HepG2 (cell line): ENCODE results near the gene EPHA1. TPM values are rescaled to one million over a fixed set of nuclear protein-coding genes. Genes with fewer than 3 reads are reported as not detected.

Experiments
- ATAC-seq: fragments of 200-7000 bp; cut with Tn5 transposase; 3 replicates; pipeline ENCODE4 v1.9.1; 2020; ENCODE audit warnings: mild to moderate bottlenecking, moderate library complexity
- BruUV-seq: library from RNA; stranded (reverse); fragments of 400-500 nt; replicated peaks from 2 replicates; lab custom pipeline; 2021; lab: Mats Ljungman, UMichigan
- CTCF ChIA-PET: fragments of 300-600 bp; formaldehyde crosslinking; extraction: SDS; loops from one replicate; lab custom pipeline; 2021; ENCODE audit warnings: low total read pairs, inconsistent platforms, low intra/inter-chr PET ratio; lab: Yijun Ruan, JAX
- POLR2A ChIA-PET: fragments of 350-600 bp; sonication (Branson Sonifier 250); formaldehyde crosslinking; loops from one replicate; lab custom pipeline; 2020; ENCODE audit warnings: antibody characterized with exemption, inconsistent platforms; lab: Yijun Ruan, JAX
- DNase-seq: peaks from one replicate; pipeline ENCODE4 v3.0.0-alpha.2; 2015; ENCODE audit warnings: low spot score
- FAIRE-seq: peaks from 3 replicates; lab custom pipeline; 2011; peaks lifted over from hg19 to GRCh38; lab: Jason Lieb, UNC
- H2AFZ ChIP-seq: one replicate; pipeline ENCODE4 v1.6.1; 2011; ENCODE audit warnings: low read length, inconsistent platforms
- H3K27ac ChIP-seq: fragments of 300-600 bp; 3 replicates; pipeline ENCODE4 v1.8.0; 2011; ENCODE audit warnings: mixed run types, mild to moderate bottlenecking, mixed read lengths, low read length, inconsistent platforms; ENCODE audit not compliant: insufficient read depth; ENCODE audit errors: extremely low read length
- H3K27me3 ChIP-seq, 2 experiments: fragments of 200-600 bp in 1 of 2; 2 replicates in 1 of 2; 3 replicates in 1 of 2; pipeline versions ENCODE4 v1.6.0 to v1.8.0; 2011; ENCODE audit warnings: low read length in 2 of 2, mild to moderate bottlenecking in 2 of 2, moderate library complexity in 2 of 2, inconsistent platforms in 1 of 2; ENCODE audit not compliant: insufficient read depth in 2 of 2, control insufficient read depth in 1 of 2
- H3K36me3 ChIP-seq, 2 experiments: fragments of 200-600 bp in 1 of 2; replicated peaks in 1 of 2; 2 replicates in 1 of 2; 3 replicates in 1 of 2; pipeline versions ENCODE4 v1.5.1 to v1.8.0; 2011; ENCODE audit warnings: low read length in 2 of 2, inconsistent platforms in 1 of 2; ENCODE audit not compliant: insufficient read depth in 2 of 2, control insufficient read depth in 1 of 2
- H3K4me1 ChIP-seq: 2 replicates; pipeline ENCODE4 v1.5.1; 2012; ENCODE audit warnings: low read length, inconsistent platforms; ENCODE audit not compliant: insufficient read depth
- H3K4me2 ChIP-seq: 2 replicates; pipeline ENCODE4 v1.6.0; 2011; ENCODE audit warnings: low read depth, low read length, inconsistent platforms
- H3K4me3 ChIP-seq, 3 experiments: fragments of 200-600 bp in 1 of 3; sonication (generic), shearing (Covaris generic) in 1 of 3; replicated peaks in 1 of 3; 2 replicates each; pipeline ENCODE4 v1.5.1; 2011 to 2016; ENCODE audit warnings: low read length in 3 of 3, inconsistent platforms in 2 of 3, low read depth in 2 of 3, mild to moderate bottlenecking in 2 of 3, control low read depth in 1 of 3, mixed read lengths in 1 of 3; ENCODE audit not compliant: insufficient read depth in 1 of 3
- H3K79me2 ChIP-seq: one replicate; pipeline ENCODE4 v1.6.1; 2011; ENCODE audit warnings: low read length, inconsistent platforms; ENCODE audit not compliant: insufficient read depth
- H3K9ac ChIP-seq: 2 replicates; pipeline ENCODE4 v1.6.0; 2011; ENCODE audit warnings: mild to moderate bottlenecking, low read depth, low read length, inconsistent platforms; ENCODE audit not compliant: insufficient read depth
- H3K9me3 ChIP-seq: 2 replicates; pipeline ENCODE4 v1.5.1; 2012; ENCODE audit warnings: mild to moderate bottlenecking, low read length
- H4K20me1 ChIP-seq: 2 replicates; pipeline ENCODE4 v1.6.0; 2011; ENCODE audit warnings: inconsistent platforms, mild to moderate bottlenecking, low read length, moderate library complexity; ENCODE audit not compliant: insufficient read depth
- CHCHD3 ChIP-seq: sonication (generic); formaldehyde crosslinking; IDR thresholded peaks from 2 replicates; pipeline ENCODE4 v1.8.0; 2022; ENCODE audit warnings: mild to moderate bottlenecking, missing genetic modification reagents, moderate library complexity
- MAFK ChIP-seq, 2 experiments: IDR thresholded peaks in 1 of 2; conservative IDR thresholded peaks in 1 of 2; 2 replicates each; pipeline ENCODE4 v1.6.1; 2011; ENCODE audit warnings: improper control_type of control experiment in 2 of 2, low read length in 2 of 2
- MLX ChIP-seq: IDR thresholded peaks from 2 replicates; pipeline ENCODE4 v1.6.1; 2016
- MTF1 ChIP-seq: sonication (generic); formaldehyde crosslinking; IDR thresholded peaks from 2 replicates; pipeline ENCODE4 v1.5.0; 2020; ENCODE audit warnings: missing genetic modification reagents
- NONO ChIP-seq, 2 experiments: fragments of 450-650 bp in 1 of 2; sonication (generic) in 1 of 2; formaldehyde crosslinking in 1 of 2; IDR thresholded peaks in 1 of 2; conservative IDR thresholded peaks in 1 of 2; 2 replicates each; pipeline versions ENCODE4 v1.6.1 to v1.8.0; 2017 to 2022; ENCODE audit warnings: mild to moderate bottlenecking in 1 of 2, missing genetic modification reagents in 1 of 2, moderate library complexity in 1 of 2
- PRPF4 ChIP-seq: fragments of 200-400 bp; formaldehyde crosslinking; IDR thresholded peaks from 2 replicates; pipeline ENCODE4 v1.6.1; 2016; ENCODE audit warnings: low read length, low read depth; ENCODE audit not compliant: poor library complexity, severe bottlenecking
- STAG1 ChIP-seq: sonication (generic); formaldehyde crosslinking; IDR thresholded peaks from 2 replicates; pipeline ENCODE4 v1.4.0; 2020; ENCODE audit warnings: missing genetic modification reagents
- ZFY ChIP-seq: sonication (generic); formaldehyde crosslinking; IDR thresholded peaks from 2 replicates; pipeline ENCODE4 v1.4.0; 2020; ENCODE audit warnings: missing genetic modification reagents
- ZNF235 ChIP-seq: sonication (generic); formaldehyde crosslinking; IDR thresholded peaks from 2 replicates; pipeline ENCODE4 v1.8.1; 2023; ENCODE audit warnings: mild to moderate bottlenecking, missing genetic modification reagents, borderline replicate concordance
- ZNF607 ChIP-seq: sonication (generic); formaldehyde crosslinking; IDR thresholded peaks from 2 replicates; pipeline ENCODE4 v1.5.1; 2020; ENCODE audit warnings: missing genetic modification reagents, mild to moderate bottlenecking, borderline replicate concordance
- ZNF646 ChIP-seq: sonication (generic); formaldehyde crosslinking; IDR thresholded peaks from 2 replicates; pipeline ENCODE4 v1.9.0; 2021; ENCODE audit warnings: mild to moderate bottlenecking, missing genetic modification reagents
- ZNF775 ChIP-seq: sonication (generic); formaldehyde crosslinking; IDR thresholded peaks from 2 replicates; pipeline ENCODE4 v1.4.0; 2020; ENCODE audit warnings: missing genetic modification reagents, mild to moderate bottlenecking, moderate library complexity, borderline replicate concordance
- ZSCAN20 ChIP-seq: sonication (generic); formaldehyde crosslinking; IDR thresholded peaks from 2 replicates; pipeline ENCODE4 v1.4.0; 2020; ENCODE audit warnings: missing genetic modification reagents, mild to moderate bottlenecking, borderline replicate concordance
- ZUFSP ChIP-seq: sonication (generic); formaldehyde crosslinking; IDR thresholded peaks from 2 replicates; pipeline ENCODE4 v1.9.0; 2021; ENCODE audit warnings: missing genetic modification reagents, mild to moderate bottlenecking, borderline replicate concordance
- WGBS: methylation state at CpG from one replicate; pipeline ENCODE4 v1.1.6; 2017; ENCODE audit warnings: low lambda C conversion rate; 5-methylcytosine and 5-hydroxymethylcytosine counted together
- in situ Hi-C: cut with HindIII; loops from 2 replicates; pipeline ENCODE4 v1.10.0; 2017; ENCODE audit warnings: low pct_unique_long_range_greater_than_20kb; ENCODE audit not compliant: extremely low pct_ligation_motif_present
- intact Hi-C: fragments of 100-400 bp; cut with micrococcal nuclease; formaldehyde crosslinking; loops from one replicate; pipeline ENCODE4 v1.10.0; 2022; ENCODE audit not compliant: unreplicated experiment
- polyA plus RNA-seq, 8 experiments: library from polyadenylated mRNA; depleted of rRNA in 3 of 8; stranded (reverse) in 7 of 8; unstranded in 1 of 8; fragments of >200 nt; fragmentation: Illumina TruSeq in 4 of 8; extraction: Trizol in 4 of 8; gene quantifications; 2 replicates each; pipeline versions ENCODE4 v1.2.1 to v1.2.3, GENCODE V29; 2011 to 2016; ENCODE audit warnings: low read depth in 4 of 8, missing spikeins in 1 of 8, mixed read lengths in 1 of 8; ENCODE audit not compliant: insufficient read depth in 1 of 8
- total RNA-seq, 5 experiments: library from RNA; depleted of rRNA; stranded (reverse); fragments of >200 nt; fragmentation: Illumina TruSeq; extraction: Trizol; gene quantifications; 2 replicates each; pipeline ENCODE4 v1.2.3, GENCODE V29; 2016; ENCODE audit warnings: low read depth in 1 of 5

EPHA1 gene
- total and polyA plus RNA-seq, 2 of the 13 experiments (the other 11 are each of a cell fraction or from before 2014, with no cell fraction given): 4.6 to 17.1 TPM

- FAIRE-seq (no peak), DNase-seq (no peak), ATAC-seq (no peak)
- Histone ChIP-seq H2AFZ (no peak overlapping the region), H3K4me3 (no peak overlapping the region), H3K27me3 (peaks cover 2 to 14% of the 10 kb centered on the region in 2 experiments; a peak in 3 of 5 replicates), H3K9ac (no peak overlapping the region), H3K4me2 (no peak overlapping the region), H3K36me3 (no peaks in the 10 kb centered on the region), H4K20me1 (no peaks in the 10 kb centered on the region), H3K27ac (no peak overlapping the region), H3K4me1 (peaks cover 9% of the 10 kb centered on the region), H3K79me2 (no peaks in the 10 kb centered on the region), H3K9me3 (no peaks in the 10 kb centered on the region)
- BruUV-seq: no TSS peak
- WGBS: 55% methylated on average over 8 of the region's 8 CpGs
- in situ Hi-C loops (loop anchor here (5.0 kb wide), 2 partner anchors 34 to 94 kb away; partner anchors contain the start of gene ZYX), intact Hi-C loops (loop anchor here (1.0 to 2.0 kb wide), 3 partner anchors 36 to 175 kb away; no protein-coding TSS in a partner anchor)
- ChIA-PET POLR2A (interaction anchor here (1.0 kb wide), 1 partner anchor 20 kb away, joined by 6 read pairs; no protein-coding TSS in a partner anchor), CTCF (interaction anchor here (1.4 to 2.6 kb wide), 2 partner anchors 36 to 176 kb away, joined by 7 to 24 read pairs; partner anchors contain the start of gene ZYX)
- TF ChIP-seq ZFY (no peak), ZNF607 (no peak), ZUFSP (CRISPR knock-in tag) (no peak), MTF1 (CRISPR knock-in tag) (no peak), CHCHD3 (CRISPR knock-in tag) (no peak), MAFK (conservative IDR thresholded peaks at IDR 0.05 in 1 of 2, IDR thresholded peaks at IDR 0.05 in 1 of 2; ENCODE audit: low read length in 2 of 2) (no peak), STAG1 (CRISPR knock-in tag) (no peak), ZNF775 (CRISPR knock-in tag) (no peak), ZSCAN20 (CRISPR knock-in tag) (no peak), ZNF235 (CRISPR knock-in tag) (no peak), MLX (no peak), NONO (IDR thresholded peaks at IDR 0.05) (no peak), NONO (CRISPR knock-in tag; conservative IDR thresholded peaks at IDR 0.05) (no peak), PRPF4 (no peak), ZNF646 (CRISPR knock-in tag) (no peak)
Observed at GRCh38 chr7:143415742-143416397, 7.2 kb upstream of the EPHA1 start.
